Measurements from ENCODE around the gene PGGT1B.

Gene PGGT1B

GRCh38 chr5:115189866-115190265 lies 72.8 kb downstream of the PGGT1B start:
- Histone ChIP-seq H2BK120ac (ENCODE audit: insufficient read depth, low read length, poor library complexity) (no peak overlapping the region), H3K18ac (ENCODE audit: low read length) (no peak overlapping the region), H4K8ac (ENCODE audit: low read depth, low read length) (no peak overlapping the region), H4K91ac (ENCODE audit: low read depth, low read length) (no peak overlapping the region), H3K23ac (ENCODE audit: low read length) (no peak overlapping the region), H3K36me3 (ENCODE audit: control insufficient read depth in 1 of 2, insufficient read depth in 2 of 2, low read length in 2 of 2) (no peaks in the 10 kb centered on the region), H3K79me1 (ENCODE audit: low read length) (no peaks in the 10 kb centered on the region), H2BK12ac (ENCODE audit: low read length) (no peak overlapping the region), H3K79me2 (ENCODE audit: control insufficient read depth, insufficient read depth, low read length, poor library complexity) (no peaks in the 10 kb centered on the region), H3K27ac (ENCODE audit: low read depth, low read length) (no peak overlapping the region), H2AK5ac (ENCODE audit: low read length) (no peak overlapping the region), H2AFZ (ENCODE audit: insufficient read depth, low read length, poor library complexity) (no peak overlapping the region), H3K14ac (ENCODE audit: low read length) (no peak overlapping the region), H3K4me3 (ENCODE audit: low read depth, low read length) (no peak overlapping the region), H4K12ac (ENCODE audit: low read depth, low read length) (no peak overlapping the region), H3K4me2 (ENCODE audit: low read length) (no peak overlapping the region), H3K4me1 (ENCODE audit: control insufficient read depth in 1 of 2, insufficient read depth in 2 of 2, low read length in 2 of 2) (no peaks in the 10 kb centered on the region), H3K4ac (ENCODE audit: low read depth, low read length) (no peak overlapping the region), H3K9ac (ENCODE audit: low read length) (no peak overlapping the region), H3K27me3 (ENCODE audit: insufficient read depth, low read length) (no peaks in the 10 kb centered on the region), H2BK5ac (ENCODE audit: low read depth, low read length, poor library complexity) (no peak overlapping the region), H3K9me3 (ENCODE audit: insufficient read depth, low read depth, low read length) (no peaks in the 10 kb centered on the region)
- no peak for DNase-seq
- no CpG with 5 or more reads among the region's 2 CpGs for WGBS (ENCODE audit: extremely low coverage, insufficient coverage, insufficient read length)

- no peak overlapping the region for H3K23ac ChIP-seq (ENCODE audit: low read length)
- no peak overlapping the region for H2BK120ac ChIP-seq (ENCODE audit: insufficient read depth, low read length, poor library complexity)
- H3K14ac ChIP-seq (ENCODE audit: low read length): no peak overlapping the region
- no peak overlapping the region for H3K4me2 ChIP-seq (ENCODE audit: low read length)
- H2AK5ac ChIP-seq (ENCODE audit: low read length): no peak overlapping the region
- no peak overlapping the region for H4K12ac ChIP-seq (ENCODE audit: low read depth, low read length)
- no peak overlapping the region for H2AFZ ChIP-seq (ENCODE audit: insufficient read depth, low read length, poor library complexity)
- H3K36me3 ChIP-seq (ENCODE audit: control insufficient read depth in 1 of 2, insufficient read depth in 2 of 2, low read length in 2 of 2): no peaks in the 10 kb centered on the region
- no peaks in the 10 kb centered on the region for H3K79me1 ChIP-seq (ENCODE audit: low read length)
- H3K9me3 ChIP-seq (ENCODE audit: insufficient read depth, low read depth, low read length): no peaks in the 10 kb centered on the region
- no peak overlapping the region for H2BK12ac ChIP-seq (ENCODE audit: low read length)
- H3K4me3 ChIP-seq (ENCODE audit: low read depth, low read length): no peak overlapping the region
- H3K18ac ChIP-seq (ENCODE audit: low read length): no peak overlapping the region
- no peaks in the 10 kb centered on the region for H3K79me2 ChIP-seq (ENCODE audit: control insufficient read depth, insufficient read depth, low read length, poor library complexity)
- no peak overlapping the region for H3K4ac ChIP-seq (ENCODE audit: low read depth, low read length)
- no peaks in the 10 kb centered on the region for H3K4me1 ChIP-seq (ENCODE audit: control insufficient read depth in 1 of 2, insufficient read depth in 2 of 2, low read length in 2 of 2)
- no peak overlapping the region for H3K9ac ChIP-seq (ENCODE audit: low read length)
- no peak overlapping the region for H3K27ac ChIP-seq (ENCODE audit: low read depth, low read length)
- no peak overlapping the region for H4K8ac ChIP-seq (ENCODE audit: low read depth, low read length)
- H2BK5ac ChIP-seq (ENCODE audit: low read depth, low read length, poor library complexity): no peak overlapping the region
- H3K27me3 ChIP-seq (ENCODE audit: insufficient read depth, low read length): peaks cover 6% of the 10 kb centered on the region
- H4K91ac ChIP-seq (ENCODE audit: low read depth, low read length): no peak overlapping the region
- DNase-seq: no peak
Observed at GRCh38 chr5:115186794-115187193, 75.9 kb downstream of the PGGT1B start.

DNA sequence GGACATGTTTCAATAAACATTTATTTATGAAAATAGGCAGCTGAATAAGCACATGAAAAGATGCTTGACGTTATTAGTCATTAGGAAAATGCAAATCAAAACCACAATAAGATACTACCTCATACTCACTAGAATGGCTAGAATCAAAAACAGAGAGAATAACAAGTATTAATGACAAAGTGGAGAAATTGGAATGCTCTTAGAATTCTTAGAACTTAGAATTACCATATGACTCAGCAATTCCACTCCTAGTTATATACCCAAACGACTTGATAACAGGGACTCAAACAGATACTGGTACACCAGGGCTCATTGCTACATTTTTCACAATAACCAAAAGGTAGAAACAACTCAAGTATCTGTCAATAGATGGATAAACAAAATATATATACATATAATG lies 77.9 kb downstream of the PGGT1B start:
- H3K4me2 ChIP-seq (ENCODE audit: low read length): no peak overlapping the region
- no peaks in the 10 kb centered on the region for H3K79me1 ChIP-seq (ENCODE audit: low read length)
- no peak overlapping the region for H2AK5ac ChIP-seq (ENCODE audit: low read length)
- no peaks in the 10 kb centered on the region for H3K9me3 ChIP-seq (ENCODE audit: insufficient read depth, low read depth, low read length)
- H4K12ac ChIP-seq (ENCODE audit: low read depth, low read length): no peak overlapping the region
- DNase-seq: peak in 1 of 2 donors; percentile 13
- H3K4me1 ChIP-seq (ENCODE audit: control insufficient read depth in 1 of 2, insufficient read depth in 2 of 2, low read length in 2 of 2): peaks cover 0 to 5% of the 10 kb centered on the region in 2 experiments
- H2AFZ ChIP-seq (ENCODE audit: insufficient read depth, low read length, poor library complexity): no peak overlapping the region
- H3K4me3 ChIP-seq (ENCODE audit: low read depth, low read length): no peak overlapping the region
- no peak overlapping the region for H4K91ac ChIP-seq (ENCODE audit: low read depth, low read length)
- H2BK5ac ChIP-seq (ENCODE audit: low read depth, low read length, poor library complexity): no peak overlapping the region
- no peak overlapping the region for H3K9ac ChIP-seq (ENCODE audit: low read length)
- H2BK12ac ChIP-seq (ENCODE audit: low read length): no peak overlapping the region
- no peak overlapping the region for H3K4ac ChIP-seq (ENCODE audit: low read depth, low read length)
- no peaks in the 10 kb centered on the region for H3K79me2 ChIP-seq (ENCODE audit: control insufficient read depth, insufficient read depth, low read length, poor library complexity)
- WGBS (ENCODE audit: extremely low coverage, insufficient coverage, insufficient read length): no CpG with 5 or more reads among the region's 2 CpGs
- H3K36me3 ChIP-seq (ENCODE audit: control insufficient read depth in 1 of 2, insufficient read depth in 2 of 2, low read length in 2 of 2): no peaks in the 10 kb centered on the region
- peaks cover 20% of the 10 kb centered on the region for H3K27me3 ChIP-seq (ENCODE audit: insufficient read depth, low read length)
- no peak overlapping the region for H2BK120ac ChIP-seq (ENCODE audit: insufficient read depth, low read length, poor library complexity)
- H3K18ac ChIP-seq (ENCODE audit: low read length): no peak overlapping the region
- no peak overlapping the region for H3K27ac ChIP-seq (ENCODE audit: low read depth, low read length)
- no peak overlapping the region for H3K23ac ChIP-seq (ENCODE audit: low read length)
- H3K14ac ChIP-seq (ENCODE audit: low read length): no peak overlapping the region
- H4K8ac ChIP-seq (ENCODE audit: low read depth, low read length): no peak overlapping the region

GRCh38 chr5:115181757-115182156 lies 80.9 kb downstream of the PGGT1B start:
- Histone ChIP-seq H3K4me2 (ENCODE audit: low read length) (no peak overlapping the region), H3K79me1 (ENCODE audit: low read length) (no peaks in the 10 kb centered on the region), H4K8ac (ENCODE audit: low read depth, low read length) (no peak overlapping the region), H3K9ac (ENCODE audit: low read length) (no peak overlapping the region), H2AFZ (ENCODE audit: insufficient read depth, low read length, poor library complexity) (no peak overlapping the region), H4K12ac (ENCODE audit: low read depth, low read length) (no peak overlapping the region), H2BK5ac (ENCODE audit: low read depth, low read length, poor library complexity) (no peak overlapping the region), H4K91ac (ENCODE audit: low read depth, low read length) (no peak overlapping the region), H3K27ac (ENCODE audit: low read depth, low read length) (no peak overlapping the region), H3K14ac (ENCODE audit: low read length) (no peak overlapping the region), H3K4me1 (ENCODE audit: control insufficient read depth in 1 of 2, insufficient read depth in 2 of 2, low read length in 2 of 2) (peaks cover 4 to 11% of the 10 kb centered on the region in 2 experiments), H3K9me3 (ENCODE audit: insufficient read depth, low read depth, low read length) (peaks cover 6% of the 10 kb centered on the region), H2AK5ac (ENCODE audit: low read length) (no peak overlapping the region), H3K79me2 (ENCODE audit: control insufficient read depth, insufficient read depth, low read length, poor library complexity) (no peaks in the 10 kb centered on the region), H3K18ac (ENCODE audit: low read length) (no peak overlapping the region), H2BK120ac (ENCODE audit: insufficient read depth, low read length, poor library complexity) (no peak overlapping the region), H3K23ac (ENCODE audit: low read length) (no peak overlapping the region), H3K27me3 (ENCODE audit: insufficient read depth, low read length) (peaks cover 36% of the 10 kb centered on the region), H3K36me3 (ENCODE audit: control insufficient read depth in 1 of 2, insufficient read depth in 2 of 2, low read length in 2 of 2) (no peaks in the 10 kb centered on the region), H2BK12ac (ENCODE audit: low read length) (no peak overlapping the region), H3K4ac (ENCODE audit: low read depth, low read length) (no peak overlapping the region), H3K4me3 (ENCODE audit: low read depth, low read length) (no peak overlapping the region)
- DNase-seq: no peak

Data from trophoblast cell (in vitro differentiated cells and primary cell).